HepG2 (cell line): ENCODE results near the gene HYOU1. TPM values are rescaled to one million over a fixed set of nuclear protein-coding genes. Genes with fewer than 3 reads are reported as not detected.

Experiments
- ATAC-seq: fragments of 200-7000 bp; cut with Tn5 transposase; 3 replicates; pipeline ENCODE4 v1.9.1; 2020; ENCODE audit warnings: mild to moderate bottlenecking, moderate library complexity
- BruUV-seq: library from RNA; stranded (reverse); fragments of 400-500 nt; replicated peaks from 2 replicates; lab custom pipeline; 2021; lab: Mats Ljungman, UMichigan
- CTCF ChIA-PET: fragments of 300-600 bp; formaldehyde crosslinking; extraction: SDS; loops from one replicate; lab custom pipeline; 2021; ENCODE audit warnings: low total read pairs, inconsistent platforms, low intra/inter-chr PET ratio; lab: Yijun Ruan, JAX
- POLR2A ChIA-PET: fragments of 350-600 bp; sonication (Branson Sonifier 250); formaldehyde crosslinking; loops from one replicate; lab custom pipeline; 2020; ENCODE audit warnings: antibody characterized with exemption, inconsistent platforms; lab: Yijun Ruan, JAX
- DNase-seq: peaks from one replicate; pipeline ENCODE4 v3.0.0-alpha.2; 2015; ENCODE audit warnings: low spot score
- FAIRE-seq: peaks from 3 replicates; lab custom pipeline; 2011; peaks lifted over from hg19 to GRCh38; lab: Jason Lieb, UNC
- H2AFZ ChIP-seq: one replicate; pipeline ENCODE4 v1.6.1; 2011; ENCODE audit warnings: low read length, inconsistent platforms
- H3K27ac ChIP-seq: fragments of 300-600 bp; 3 replicates; pipeline ENCODE4 v1.8.0; 2011; ENCODE audit warnings: mixed run types, mild to moderate bottlenecking, mixed read lengths, low read length, inconsistent platforms; ENCODE audit not compliant: insufficient read depth; ENCODE audit errors: extremely low read length
- H3K27me3 ChIP-seq, 2 experiments: fragments of 200-600 bp in 1 of 2; 2 replicates in 1 of 2; 3 replicates in 1 of 2; pipeline versions ENCODE4 v1.6.0 to v1.8.0; 2011; ENCODE audit warnings: low read length in 2 of 2, mild to moderate bottlenecking in 2 of 2, moderate library complexity in 2 of 2, inconsistent platforms in 1 of 2; ENCODE audit not compliant: insufficient read depth in 2 of 2, control insufficient read depth in 1 of 2
- H3K36me3 ChIP-seq, 2 experiments: fragments of 200-600 bp in 1 of 2; replicated peaks in 1 of 2; 2 replicates in 1 of 2; 3 replicates in 1 of 2; pipeline versions ENCODE4 v1.5.1 to v1.8.0; 2011; ENCODE audit warnings: low read length in 2 of 2, inconsistent platforms in 1 of 2; ENCODE audit not compliant: insufficient read depth in 2 of 2, control insufficient read depth in 1 of 2
- H3K4me1 ChIP-seq: 2 replicates; pipeline ENCODE4 v1.5.1; 2012; ENCODE audit warnings: low read length, inconsistent platforms; ENCODE audit not compliant: insufficient read depth
- H3K4me2 ChIP-seq: 2 replicates; pipeline ENCODE4 v1.6.0; 2011; ENCODE audit warnings: low read depth, low read length, inconsistent platforms
- H3K4me3 ChIP-seq, 3 experiments: fragments of 200-600 bp in 1 of 3; sonication (generic), shearing (Covaris generic) in 1 of 3; replicated peaks in 1 of 3; 2 replicates each; pipeline ENCODE4 v1.5.1; 2011 to 2016; ENCODE audit warnings: low read length in 3 of 3, inconsistent platforms in 2 of 3, low read depth in 2 of 3, mild to moderate bottlenecking in 2 of 3, control low read depth in 1 of 3, mixed read lengths in 1 of 3; ENCODE audit not compliant: insufficient read depth in 1 of 3
- H3K79me2 ChIP-seq: one replicate; pipeline ENCODE4 v1.6.1; 2011; ENCODE audit warnings: low read length, inconsistent platforms; ENCODE audit not compliant: insufficient read depth
- H3K9ac ChIP-seq: 2 replicates; pipeline ENCODE4 v1.6.0; 2011; ENCODE audit warnings: mild to moderate bottlenecking, low read depth, low read length, inconsistent platforms; ENCODE audit not compliant: insufficient read depth
- H3K9me3 ChIP-seq: 2 replicates; pipeline ENCODE4 v1.5.1; 2012; ENCODE audit warnings: mild to moderate bottlenecking, low read length
- H4K20me1 ChIP-seq: 2 replicates; pipeline ENCODE4 v1.6.0; 2011; ENCODE audit warnings: inconsistent platforms, mild to moderate bottlenecking, low read length, moderate library complexity; ENCODE audit not compliant: insufficient read depth
- CSRNP2 ChIP-seq: sonication (generic); formaldehyde crosslinking; conservative IDR thresholded peaks from 2 replicates; pipeline ENCODE4 v1.8.0; 2022; ENCODE audit warnings: low read depth, missing genetic modification reagents
- ELK4 ChIP-seq: sonication (generic); formaldehyde crosslinking; IDR thresholded peaks from 2 replicates; pipeline ENCODE4 v1.9.0; 2021; ENCODE audit warnings: missing genetic modification reagents, borderline replicate concordance
- GABPA ChIP-seq, 2 experiments: IDR thresholded peaks; 2 replicates each; pipeline ENCODE4 v1.6.1; 2011 to 2016; ENCODE audit warnings: low read depth in 2 of 2, low read length in 1 of 2, missing biosample characterization in 1 of 2, missing genetic modification characterization in 1 of 2
- MXI1 ChIP-seq: IDR thresholded peaks from 3 replicates; pipeline ENCODE4 v1.6.1; 2012; ENCODE audit warnings: low read depth, low read length, inconsistent platforms, borderline replicate concordance
- MYNN ChIP-seq: sonication (generic); formaldehyde crosslinking; IDR thresholded peaks from 2 replicates; pipeline ENCODE4 v1.4.0; 2020; ENCODE audit warnings: mild to moderate bottlenecking, low read depth, missing genetic modification reagents
- TFE3 ChIP-seq: IDR thresholded peaks from 2 replicates; pipeline ENCODE4 v1.6.1; 2016
- ZNF138 ChIP-seq: sonication (generic); formaldehyde crosslinking; IDR thresholded peaks from 2 replicates; pipeline ENCODE4 v1.5.0; 2020; ENCODE audit warnings: mild to moderate bottlenecking, low read depth, missing genetic modification reagents
- ZNF574 ChIP-seq: sonication (generic); formaldehyde crosslinking; IDR thresholded peaks from 2 replicates; pipeline ENCODE4 v1.4.0; 2020; ENCODE audit warnings: missing genetic modification reagents
- ZNF687 ChIP-seq: sonication (generic); formaldehyde crosslinking; IDR thresholded peaks from 2 replicates; pipeline ENCODE4 v1.5.1; 2020; ENCODE audit warnings: mild to moderate bottlenecking, missing genetic modification reagents, moderate library complexity
- WGBS: methylation state at CpG from one replicate; pipeline ENCODE4 v1.1.6; 2017; ENCODE audit warnings: low lambda C conversion rate; 5-methylcytosine and 5-hydroxymethylcytosine counted together
- in situ Hi-C: cut with HindIII; loops from 2 replicates; pipeline ENCODE4 v1.10.0; 2017; ENCODE audit warnings: low pct_unique_long_range_greater_than_20kb; ENCODE audit not compliant: extremely low pct_ligation_motif_present
- intact Hi-C: fragments of 100-400 bp; cut with micrococcal nuclease; formaldehyde crosslinking; loops from one replicate; pipeline ENCODE4 v1.10.0; 2022; ENCODE audit not compliant: unreplicated experiment
- polyA plus RNA-seq, 8 experiments: library from polyadenylated mRNA; depleted of rRNA in 3 of 8; stranded (reverse) in 7 of 8; unstranded in 1 of 8; fragments of >200 nt; fragmentation: Illumina TruSeq in 4 of 8; extraction: Trizol in 4 of 8; gene quantifications; 2 replicates each; pipeline versions ENCODE4 v1.2.1 to v1.2.3, GENCODE V29; 2011 to 2016; ENCODE audit warnings: low read depth in 4 of 8, missing spikeins in 1 of 8, mixed read lengths in 1 of 8; ENCODE audit not compliant: insufficient read depth in 1 of 8
- total RNA-seq, 5 experiments: library from RNA; depleted of rRNA; stranded (reverse); fragments of >200 nt; fragmentation: Illumina TruSeq; extraction: Trizol; gene quantifications; 2 replicates each; pipeline ENCODE4 v1.2.3, GENCODE V29; 2016; ENCODE audit warnings: low read depth in 1 of 5

The HYOU1 gene
- total and polyA plus RNA-seq, 2 of the 13 experiments (the other 11 are each of a cell fraction or from before 2014, with no cell fraction given), result 127 to 155 TPM

- peak within 1 kb of the TSS; percentile 97 to 98 (median 97) for H3K4me3 ChIP-seq
- in situ Hi-C loops, result no loop called here
- intact Hi-C loops, result loop anchor here (1.0 kb wide), 1 partner anchor 10 kb away; the partner anchor contains the start of gene HYOU1
- DNase-seq (peak; percentile 92), FAIRE-seq (peak; percentile 82), ATAC-seq (peak; percentile 98)
- peaks cover 9 to 26% of the 10 kb centered on the region in 2 experiments; a peak in 4 of 5 replicates for H3K36me3 ChIP-seq
- peak within 1 kb of the TSS; percentile 92 for H2AFZ ChIP-seq
- no peaks in the 10 kb centered on the region for H4K20me1 ChIP-seq
- ChIA-PET CTCF (interaction anchor here (0.7 kb wide), 1 partner anchor 28 kb away, joined by 3 read pairs; a partner anchor contains a TSS), POLR2A (interaction anchor here (0.6 to 3.4 kb wide), 31 partner anchors 10 to 855 kb away, joined by 3 to 90 read pairs (median 6); partner anchors contain the start of genes C2CD2L, CBL, DDX6 and DPAGT1)
- no peaks in the 10 kb centered on the region for H3K9me3 ChIP-seq
- no peaks in the 10 kb centered on the region; a peak in 1 of 5 replicates for H3K27me3 ChIP-seq
- H3K79me2 ChIP-seq, result peaks cover 16% of the 10 kb centered on the region
- peaks cover 25% of the 10 kb centered on the region for H3K4me1 ChIP-seq
- H3K27ac ChIP-seq, result peak within 1 kb of the TSS; percentile 83
- peak within 1 kb of the TSS; percentile 98 for H3K4me2 ChIP-seq
- H3K9ac ChIP-seq, result peak within 1 kb of the TSS; percentile 95
- WGBS, result 1% methylated on average over 41 of the region's 49 CpGs
- no TSS peak for BruUV-seq
- peak; percentile 69 for TF ChIP-seq GABPA (IDR thresholded peaks at IDR 0.05; ENCODE audit: low read depth, low read length)
- peak; percentile 93 for TF ChIP-seq GABPA (CRISPR knock-in tag; IDR thresholded peaks at IDR 0.05; ENCODE audit: low read depth)
- no peak for TF ChIP-seq CSRNP2 (CRISPR knock-in tag)
- TF ChIP-seq MXI1, result peak; percentile 77; the same call in 1 of the 3 replicates
- peak; percentile 86 for TF ChIP-seq ZNF574
- peak; percentile 95 for TF ChIP-seq TFE3
- peak; percentile 88 for TF ChIP-seq ZNF687 (CRISPR knock-in tag)
- no peak for TF ChIP-seq ZNF138
- 0 out of 2 replicates have a peak, but pooled peaks have one; percentile 49 for TF ChIP-seq MYNN
- TF ChIP-seq ELK4 (CRISPR knock-in tag), result no peak
These were observed 10.6 kb upstream of the HYOU1 start, which contains the start of gene VPS11 for GRCh38 chr11:119067371-119068222. TSS of gene VPS11 (plus strand) at chr11:119067818. CDS start at chr11:119067824, 6 bp downstream.
